Left renal cortex interstitium (tissue), 4 donors: ENCODE data around the gene MEMO1. TPM values are rescaled to one million over a fixed set of nuclear protein-coding genes. Genes with fewer than 3 reads are reported as not detected.
A peak's percentile ranks its signal among the peaks of the same experiment; 100 is the strongest.
"Not testable (repeated sequence)": the region's sequence is repeated elsewhere in the genome, so short reads cannot be mapped to it uniquely, and the experiment has no call there.

Experiments used
- DNase-seq, 4 donors: peaks; one replicate each; pipeline ENCODE4 v3.0.0-alpha.2; 2013; ENCODE audit warnings: low read depth in 4 of 4, low spot score in 2 of 4, missing footprints in 1 of 4
- polyA plus RNA-seq, 4 donors: library from polyadenylated mRNA; unstranded; fragments of 120-200 nt; gene quantifications; one replicate each; pipeline ENCODE4 v1.2.1, GENCODE V29; 2013; ENCODE audit not compliant: insufficient read length in 4 of 4

Gene MEMO1
- 10 to 100 TPM; 33.7 to 41.0 (median 36.3) TPM for polyA plus RNA-seq

DNA sequence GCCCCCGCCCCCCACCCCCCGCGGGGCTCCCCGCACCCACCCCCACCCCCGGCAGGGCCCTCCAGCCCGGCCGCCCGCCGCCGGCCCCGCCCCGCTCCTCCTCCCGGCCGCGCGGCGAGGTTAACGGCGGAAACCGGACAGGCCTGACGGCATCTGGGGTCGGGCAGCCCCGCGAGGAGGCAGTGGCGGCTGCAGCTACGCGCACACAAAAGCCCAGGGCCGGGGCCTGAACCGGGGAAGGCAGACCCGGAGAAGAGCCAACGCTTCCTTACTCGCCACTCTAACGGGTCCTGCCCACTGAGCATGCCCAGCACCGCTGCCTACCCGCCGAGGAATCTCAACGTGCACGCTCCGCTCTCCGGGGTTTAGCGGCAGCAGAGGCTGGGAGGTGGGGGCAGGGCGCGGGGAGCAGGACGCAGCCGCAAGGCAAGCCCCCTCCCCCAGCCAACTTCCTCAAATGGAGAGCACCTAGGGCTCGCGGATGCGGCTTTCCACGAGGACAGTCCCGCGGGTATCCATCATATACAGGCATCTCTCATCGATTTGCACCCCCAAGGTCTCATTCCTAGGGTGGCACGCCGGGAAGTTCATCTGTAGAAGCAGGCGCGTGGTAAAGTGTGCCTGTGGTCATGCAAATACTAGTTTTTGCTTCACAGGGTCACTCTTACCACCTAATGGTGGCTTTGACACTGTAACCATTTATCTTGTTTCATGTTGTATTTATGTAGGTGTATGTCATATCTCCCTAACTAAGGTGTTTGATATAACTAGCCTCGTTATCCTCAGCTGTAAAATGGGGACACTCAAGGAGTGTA lies at the start of gene MEMO1:
Gene MEMO1 (minus strand): TSS at position 339 of the 815 bp plus-strand sequence. CDS start 761 bp downstream, outside the sequence.
- peak; percentile 79 to 91 (median 84) for DNase-seq

- DNase-seq, result no peak
Measured at GRCh38 chr2:32060266-32060665, 49.5 kb upstream of the MEMO1 start.

DNA sequence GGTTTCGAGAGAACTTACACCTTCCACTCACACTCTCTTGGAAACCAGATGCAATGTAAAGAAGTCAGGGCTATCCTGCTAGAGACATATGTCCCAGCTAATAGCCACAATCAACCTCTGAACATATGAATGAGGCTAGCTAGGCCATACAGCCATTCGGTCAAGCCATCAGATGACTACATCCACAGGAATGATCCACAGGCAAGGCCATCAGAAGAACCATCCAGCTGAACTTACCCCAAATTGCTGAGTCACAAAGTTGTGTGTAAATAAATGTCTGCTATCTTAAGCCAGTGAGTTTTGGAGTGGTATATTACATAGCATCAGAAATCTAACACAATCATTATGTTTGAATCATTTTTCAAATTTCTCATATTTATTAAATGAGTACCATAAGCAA lies 47.3 kb upstream of the MEMO1 start:
- no peak for DNase-seq

GRCh38 chr2:32054583-32054982 lies 43.8 kb upstream of the MEMO1 start:
- not testable (repeated sequence) for DNase-seq

- DNase-seq, result no peak
Measured at GRCh38 chr2:32051836-32052439, 41.1 kb upstream of the MEMO1 start.

DNA sequence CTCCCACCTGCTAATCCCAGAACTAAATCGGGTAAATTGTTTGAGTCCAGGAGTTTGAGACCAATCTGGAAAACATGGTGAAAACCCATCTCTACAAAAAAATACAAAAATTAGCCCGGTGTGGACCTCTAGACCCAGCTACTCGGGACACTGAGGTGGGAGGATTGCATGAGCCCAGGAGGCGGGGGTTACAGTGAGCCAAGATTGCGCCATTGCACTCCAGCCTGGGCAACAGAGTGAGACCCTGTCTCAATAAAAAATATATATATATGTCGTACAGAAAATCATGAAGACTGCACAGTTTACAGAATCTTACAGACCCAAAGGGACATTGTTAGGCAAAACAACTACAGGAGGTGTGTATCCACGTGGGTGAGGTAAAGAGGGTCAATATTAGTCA lies 32.8 kb upstream of the MEMO1 start:
- no peak for DNase-seq

GRCh38 chr2:32039447-32040219 lies 28.8 kb upstream of the MEMO1 start, which contains the start of gene DPY30:
DPY30 (minus strand) TSS chr2:32039805; CDS start chr2:32039456, 349 bp downstream.
- peak; percentile 82 to 92 (median 85) for DNase-seq

DNA sequence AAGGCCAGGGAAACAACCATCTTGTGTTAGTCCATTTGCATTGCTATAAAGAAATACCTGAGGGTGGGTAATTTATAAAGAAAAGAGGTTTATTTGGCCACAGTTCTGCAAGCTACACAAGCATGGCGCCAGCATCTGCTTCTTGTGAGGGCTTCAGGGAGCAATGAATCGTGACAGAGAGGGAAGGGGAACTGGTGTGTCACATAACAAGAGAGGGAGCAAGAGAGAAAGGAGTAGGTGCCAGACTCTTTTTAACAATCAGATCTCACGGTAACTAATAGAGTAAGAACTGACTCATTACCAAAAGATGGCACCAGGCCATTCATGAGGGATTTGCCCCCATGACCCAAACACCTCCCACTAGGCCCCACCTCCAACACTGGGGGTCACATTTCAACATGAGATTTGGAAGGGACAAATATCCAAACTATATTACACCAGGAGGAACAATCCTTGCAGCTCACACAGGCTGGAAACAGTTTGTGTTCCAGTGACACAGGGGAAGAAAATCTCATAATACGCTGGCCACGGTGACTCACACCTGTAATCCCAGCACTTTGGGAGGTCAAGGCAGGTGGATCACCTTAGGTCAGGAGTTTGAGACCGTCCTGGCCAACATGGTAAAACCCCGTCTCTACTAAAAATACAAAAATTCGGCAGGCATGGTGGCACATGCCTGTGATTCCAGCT lies 23.5 kb upstream of the MEMO1 start:
- not testable (repeated sequence) for DNase-seq

GRCh38 chr2:32018789-32019482 lies 8.1 kb upstream of the MEMO1 start:
- DNase-seq, result not testable (repeated sequence)

- no peak for DNase-seq
Measured at GRCh38 chr2:32012872-32013271, 2.1 kb upstream of the MEMO1 start.

GRCh38 chr2:32011485-32011960 lies 715 bp upstream of the MEMO1 start:
- DNase-seq, result peak in 1 of 4 donors; percentile 4

- peak in 1 of 4 donors; percentile 8 for DNase-seq
Measured at GRCh38 chr2:32010280-32010669, 533 bp downstream of the MEMO1 start.

- peak in 2 of 4 donors; percentile 9 to 13 for DNase-seq
Measured at GRCh38 chr2:32009516-32010256, 1.1 kb downstream of the MEMO1 start.

DNA sequence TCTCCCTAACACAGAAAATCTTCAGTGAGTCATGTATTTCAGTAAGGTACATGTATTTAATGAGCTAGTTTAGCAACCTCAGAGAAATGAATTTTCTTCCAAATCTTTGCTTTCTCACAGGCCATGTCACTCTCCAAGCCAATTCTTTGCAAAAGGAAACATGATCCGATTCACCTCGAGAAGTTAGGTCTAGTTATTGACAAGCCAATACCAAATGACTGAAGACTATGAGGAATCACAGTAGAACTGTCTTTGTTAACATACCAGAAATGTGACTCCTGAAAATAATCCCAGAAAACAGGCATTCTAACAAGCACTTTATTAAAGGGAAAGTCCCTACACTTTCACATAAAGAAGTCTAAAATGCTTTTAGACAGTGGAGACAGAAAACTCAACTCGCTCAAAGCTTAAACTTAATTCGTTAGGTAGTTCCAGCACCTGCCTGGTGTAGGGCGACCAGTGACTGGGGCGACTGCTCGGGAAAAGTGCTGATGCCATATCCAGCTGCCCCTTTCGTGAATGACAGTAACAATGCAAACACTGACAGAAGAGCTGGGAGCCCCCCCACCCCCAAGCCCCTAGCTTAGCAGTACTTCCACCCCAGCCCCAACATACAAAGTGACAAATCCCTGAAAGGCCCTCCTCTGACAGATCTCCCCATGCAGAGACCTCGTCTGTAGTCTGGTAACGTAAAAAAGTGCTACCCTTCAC lies 1.8 kb downstream of the MEMO1 start:
- peak in 2 of 4 donors; percentile 9 to 18 for DNase-seq

DNA sequence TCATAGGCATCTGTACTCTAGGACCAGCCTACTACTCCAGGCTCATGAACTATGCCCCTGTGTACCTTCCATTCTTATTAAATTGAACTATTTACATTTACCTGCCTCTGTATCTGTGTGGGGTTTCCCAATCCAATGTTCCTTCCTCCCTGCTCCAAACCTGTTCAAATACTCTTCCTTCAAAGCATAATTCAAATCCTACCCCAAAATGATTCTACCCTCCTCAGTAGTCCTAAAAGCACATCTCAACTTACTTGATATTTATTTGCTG lies 3.8 kb downstream of the MEMO1 start:
- no peak for DNase-seq

GRCh38 chr2:32005371-32005976 lies 5.3 kb downstream of the MEMO1 start:
- DNase-seq, result no peak

GRCh38 chr2:32003791-32004190 lies 7.0 kb downstream of the MEMO1 start:
- no peak for DNase-seq

GRCh38 chr2:32002406-32002805 lies 8.4 kb downstream of the MEMO1 start:
- no peak for DNase-seq
